Trophoblast cell (in vitro differentiated cells and primary cell): ENCODE results near the gene SETD4.

Experiments used
- DNase-seq, 2 donors: peaks; one replicate each; pipeline ENCODE4 v3.0.0-alpha.2; 2016
- H2AFZ ChIP-seq: 2 replicates; pipeline ENCODE4 v1.6.1; 2013; ENCODE audit warnings: low read length, moderate library complexity, mild to moderate bottlenecking; ENCODE audit not compliant: insufficient read depth, poor library complexity
- H2AK5ac ChIP-seq: 2 replicates; pipeline ENCODE4 v1.6.1; 2013; ENCODE audit warnings: mild to moderate bottlenecking, low read length
- H2BK120ac ChIP-seq: 2 replicates; pipeline ENCODE4 v1.6.1; 2013; ENCODE audit warnings: low read length, mild to moderate bottlenecking, moderate library complexity; ENCODE audit not compliant: insufficient read depth, poor library complexity
- H2BK12ac ChIP-seq: 2 replicates; pipeline ENCODE4 v1.6.1; 2013; ENCODE audit warnings: mild to moderate bottlenecking, low read length, moderate library complexity
- H2BK5ac ChIP-seq: 2 replicates; pipeline ENCODE4 v1.6.1; 2013; ENCODE audit warnings: low read length, low read depth, moderate library complexity, mild to moderate bottlenecking; ENCODE audit not compliant: poor library complexity
- H3K14ac ChIP-seq: 2 replicates; pipeline ENCODE4 v1.6.1; 2013; ENCODE audit warnings: mild to moderate bottlenecking, low read length
- H3K18ac ChIP-seq: 2 replicates; pipeline ENCODE4 v1.6.1; 2013; ENCODE audit warnings: mild to moderate bottlenecking, low read length
- H3K23ac ChIP-seq: 2 replicates; pipeline ENCODE4 v1.6.1; 2013; ENCODE audit warnings: low read length
- H3K27ac ChIP-seq: 2 replicates; pipeline ENCODE4 v1.5.1; 2013; ENCODE audit warnings: low read depth, mild to moderate bottlenecking, inconsistent platforms, low read length, moderate library complexity
- H3K27me3 ChIP-seq: 2 replicates; pipeline ENCODE4 v1.6.1; 2013; ENCODE audit warnings: inconsistent platforms, mild to moderate bottlenecking, low read length, moderate library complexity; ENCODE audit not compliant: insufficient read depth
- H3K36me3 ChIP-seq, 2 experiments: 1 replicate in 1 of 2; 2 replicates in 1 of 2; pipeline ENCODE4 v1.6.1; 2013; ENCODE audit warnings: low read length in 2 of 2, mild to moderate bottlenecking in 2 of 2, moderate library complexity in 1 of 2; ENCODE audit not compliant: insufficient read depth in 2 of 2, control insufficient read depth in 1 of 2
- H3K4ac ChIP-seq: 2 replicates; pipeline ENCODE4 v1.6.1; 2013; ENCODE audit warnings: low read depth, mild to moderate bottlenecking, low read length, moderate library complexity
- H3K4me1 ChIP-seq, 2 experiments: 1 replicate in 1 of 2; 2 replicates in 1 of 2; pipeline ENCODE4 v1.6.1; 2013; ENCODE audit warnings: low read length in 2 of 2, mild to moderate bottlenecking in 2 of 2, moderate library complexity in 1 of 2; ENCODE audit not compliant: insufficient read depth in 2 of 2, control insufficient read depth in 1 of 2
- H3K4me2 ChIP-seq: 2 replicates; pipeline ENCODE4 v1.6.1; 2013; ENCODE audit warnings: inconsistent platforms, mild to moderate bottlenecking, low read length, moderate library complexity
- H3K4me3 ChIP-seq: 2 replicates; pipeline ENCODE4 v1.5.1; 2013; ENCODE audit warnings: mild to moderate bottlenecking, low read depth, low read length, inconsistent platforms
- H3K79me1 ChIP-seq: one replicate; pipeline ENCODE4 v1.6.1; 2013; ENCODE audit warnings: low read length
- H3K79me2 ChIP-seq: 2 replicates; pipeline ENCODE4 v1.6.1; 2013; ENCODE audit warnings: low read length, mild to moderate bottlenecking; ENCODE audit not compliant: control insufficient read depth, insufficient read depth, poor library complexity
- H3K9ac ChIP-seq: 2 replicates; pipeline ENCODE4 v1.6.1; 2013; ENCODE audit warnings: mild to moderate bottlenecking, low read length
- H3K9me3 ChIP-seq: 2 replicates; pipeline ENCODE4 v1.6.1; 2013; ENCODE audit warnings: low read depth, mild to moderate bottlenecking, control low read depth, inconsistent platforms, low read length; ENCODE audit not compliant: insufficient read depth
- H4K12ac ChIP-seq: 2 replicates; pipeline ENCODE4 v1.6.1; 2013; ENCODE audit warnings: low read depth, mild to moderate bottlenecking, low read length, moderate library complexity
- H4K8ac ChIP-seq: 2 replicates; pipeline ENCODE4 v1.6.1; 2013; ENCODE audit warnings: low read depth, mild to moderate bottlenecking, low read length, moderate library complexity
- H4K91ac ChIP-seq: one replicate; pipeline ENCODE4 v1.6.1; 2013; ENCODE audit warnings: low read depth, mild to moderate bottlenecking, low read length, moderate library complexity
- WGBS: extraction: QIAGEN DNeasy Blood & Tissue Kit; methylation state at CpG from one replicate; pipeline ENCODE4 v1.1.7; 2013; ENCODE audit warnings: missing lambda C conversion rate; ENCODE audit not compliant: insufficient read length, insufficient coverage; ENCODE audit errors: extremely low coverage; 5-methylcytosine and 5-hydroxymethylcytosine counted together

Gene SETD4

DNA sequence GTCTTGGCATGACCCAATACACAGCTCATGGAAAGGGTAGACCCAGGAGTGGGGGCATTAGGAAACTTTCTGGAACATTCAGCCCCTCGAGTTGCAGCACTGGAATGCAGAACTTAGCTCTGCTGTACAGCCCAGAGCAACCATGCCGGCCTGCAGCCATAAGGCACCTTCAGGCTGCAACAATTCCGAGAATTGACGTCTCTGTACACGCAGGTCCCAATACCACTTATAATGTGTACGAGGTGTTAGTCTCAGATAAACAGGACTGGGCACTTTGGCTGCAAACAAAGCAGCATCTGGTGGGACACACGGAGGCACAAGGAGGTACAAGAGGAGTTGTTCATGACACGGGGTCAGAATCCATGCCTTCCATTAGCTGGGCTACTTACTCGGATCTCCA lies 17.4 kb upstream of the SETD4 start:
- no peak overlapping the region for H3K4me3 ChIP-seq
- H3K79me1 ChIP-seq, result no peaks in the 10 kb centered on the region
- no peak overlapping the region for H3K27ac ChIP-seq
- no peak overlapping the region for H2BK120ac ChIP-seq
- no CpG with 5 or more reads among the region's 9 CpGs for WGBS
- H3K79me2 ChIP-seq, result no peaks in the 10 kb centered on the region
- no peak overlapping the region for H3K23ac ChIP-seq
- H3K36me3 ChIP-seq, result no peaks in the 10 kb centered on the region
- H3K27me3 ChIP-seq, result no peaks in the 10 kb centered on the region
- H4K8ac ChIP-seq, result no peak overlapping the region
- no peak overlapping the region for H4K12ac ChIP-seq
- no peak overlapping the region for H3K14ac ChIP-seq
- DNase-seq, result peak; percentile 91 to 95
- H2BK12ac ChIP-seq, result no peak overlapping the region
- no peak overlapping the region for H2AFZ ChIP-seq
- no peak overlapping the region for H3K4ac ChIP-seq
- H2BK5ac ChIP-seq, result no peak overlapping the region
- H3K9ac ChIP-seq, result no peak overlapping the region
- H4K91ac ChIP-seq, result no peak overlapping the region
- no peaks in the 10 kb centered on the region for H3K4me1 ChIP-seq
- no peaks in the 10 kb centered on the region for H3K9me3 ChIP-seq
- no peak overlapping the region for H3K18ac ChIP-seq
- H2AK5ac ChIP-seq, result no peak overlapping the region
- H3K4me2 ChIP-seq, result no peak overlapping the region

DNA sequence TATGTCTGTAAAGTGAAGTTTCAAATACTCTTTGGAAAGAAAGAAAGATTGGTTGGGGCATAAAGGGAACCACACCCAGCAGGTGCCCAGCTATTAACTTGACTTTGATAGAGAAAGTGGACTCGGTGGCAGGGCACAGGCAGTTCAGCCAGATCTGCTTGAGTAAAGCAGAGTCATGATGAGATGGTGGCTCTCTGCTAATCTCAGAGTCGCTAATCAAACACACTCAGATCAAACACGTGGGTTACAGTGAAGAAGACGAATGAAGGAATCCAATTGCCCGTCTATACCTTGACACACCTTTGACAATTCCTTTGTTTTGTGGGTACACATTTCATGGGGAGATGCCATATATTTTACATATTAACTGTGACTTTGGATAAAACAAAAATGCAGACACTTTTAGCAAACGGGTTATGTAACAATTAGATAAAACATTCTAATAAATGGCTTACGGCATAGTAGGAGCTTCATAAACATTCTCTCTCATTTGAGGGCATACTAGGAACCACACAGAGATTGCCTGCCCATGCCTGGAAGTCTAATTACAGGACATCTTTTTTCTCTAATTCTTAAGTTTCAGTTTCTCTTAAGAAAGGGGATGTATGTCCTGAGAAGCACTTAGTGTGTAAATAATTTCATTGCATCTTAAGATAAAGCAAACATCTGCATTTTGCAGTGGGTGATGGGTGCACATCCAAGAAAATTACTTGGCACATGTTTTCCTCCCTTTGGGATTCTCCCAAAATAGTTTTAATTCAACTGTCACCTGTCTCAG lies 16.7 kb upstream of the SETD4 start:
- no peak overlapping the region for H2BK5ac ChIP-seq
- H3K36me3 ChIP-seq, result no peaks in the 10 kb centered on the region
- H3K4me2 ChIP-seq, result no peak overlapping the region
- H3K18ac ChIP-seq, result no peak overlapping the region
- no peak overlapping the region for H2BK12ac ChIP-seq
- no peak overlapping the region for H2AFZ ChIP-seq
- H3K9ac ChIP-seq, result no peak overlapping the region
- no peak overlapping the region for H2BK120ac ChIP-seq
- no peak overlapping the region for H2AK5ac ChIP-seq
- H3K27me3 ChIP-seq, result no peaks in the 10 kb centered on the region
- no peak overlapping the region for H3K4me3 ChIP-seq
- DNase-seq, result no peak
- H3K14ac ChIP-seq, result no peak overlapping the region
- no peak overlapping the region for H3K27ac ChIP-seq
- no peak overlapping the region for H3K23ac ChIP-seq
- no CpG with 5 or more reads among the region's 7 CpGs for WGBS
- H3K79me1 ChIP-seq, result no peaks in the 10 kb centered on the region
- no peak overlapping the region for H4K8ac ChIP-seq
- H3K4me1 ChIP-seq, result peaks cover 0 to 2% of the 10 kb centered on the region in 2 experiments
- H4K91ac ChIP-seq, result no peak overlapping the region
- H3K4ac ChIP-seq, result no peak overlapping the region
- no peaks in the 10 kb centered on the region for H3K9me3 ChIP-seq
- no peaks in the 10 kb centered on the region for H3K79me2 ChIP-seq
- no peak overlapping the region for H4K12ac ChIP-seq

DNA sequence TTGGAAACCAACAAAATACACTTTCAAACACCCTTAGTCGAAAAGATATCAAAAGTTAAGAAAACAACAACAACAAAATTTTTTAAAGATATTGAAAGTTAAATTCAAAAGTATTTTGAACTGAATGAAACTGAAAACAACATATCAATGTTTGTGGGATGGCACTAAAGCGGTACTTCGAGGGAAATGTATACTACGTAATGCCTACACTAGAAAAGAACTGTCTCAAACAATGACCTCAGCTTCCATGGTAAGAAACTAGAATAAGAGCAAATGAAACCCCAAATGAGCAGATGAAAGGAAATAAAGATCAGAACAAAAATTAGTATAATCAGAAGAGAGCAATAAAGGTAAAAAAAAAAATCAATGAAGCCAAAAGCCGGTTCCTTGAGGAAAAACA lies 15.6 kb upstream of the SETD4 start:
- Histone ChIP-seq H3K9ac (no peak overlapping the region), H4K8ac (no peak overlapping the region), H3K4me2 (no peak overlapping the region), H2BK12ac (no peak overlapping the region), H3K4me3 (no peak overlapping the region), H2BK120ac (no peak overlapping the region), H3K23ac (no peak overlapping the region), H3K14ac (no peak overlapping the region), H4K91ac (no peak overlapping the region), H3K9me3 (no peaks in the 10 kb centered on the region), H3K79me1 (no peaks in the 10 kb centered on the region), H3K4me1 (peaks cover 0 to 2% of the 10 kb centered on the region in 2 experiments), H4K12ac (no peak overlapping the region), H3K4ac (no peak overlapping the region), H3K27ac (no peak overlapping the region), H3K27me3 (no peaks in the 10 kb centered on the region), H2BK5ac (no peak overlapping the region), H3K79me2 (no peaks in the 10 kb centered on the region), H3K36me3 (no peaks in the 10 kb centered on the region), H3K18ac (no peak overlapping the region), H2AK5ac (no peak overlapping the region), H2AFZ (no peak overlapping the region)
- WGBS, result no CpG with 5 or more reads among the region's 5 CpGs
- DNase-seq, result no peak

DNA sequence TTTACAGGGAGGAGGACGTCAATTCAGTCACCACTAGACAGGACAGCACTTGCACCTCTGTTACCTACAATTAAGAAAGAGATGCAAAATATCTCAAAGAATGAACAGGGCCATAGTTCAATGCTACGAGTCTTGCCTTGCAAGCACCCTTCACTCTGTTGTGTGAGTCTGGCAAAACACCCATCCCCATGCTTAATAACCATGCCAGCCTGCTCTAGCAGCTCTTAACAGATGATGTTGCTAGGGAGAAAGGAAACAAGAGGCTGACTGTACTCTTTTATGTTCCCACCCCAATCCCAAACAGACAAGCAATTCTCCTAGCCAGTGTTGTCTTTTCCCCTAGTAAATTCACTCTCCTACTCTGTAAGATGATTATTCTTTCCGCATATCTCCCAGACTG lies 14.8 kb upstream of the SETD4 start:
- Histone ChIP-seq H3K14ac (no peak overlapping the region), H3K79me1 (no peaks in the 10 kb centered on the region), H4K8ac (no peak overlapping the region), H3K4ac (no peak overlapping the region), H2BK12ac (no peak overlapping the region), H3K23ac (no peak overlapping the region), H3K9me3 (peaks cover under 1% of the 10 kb centered on the region), H3K36me3 (no peaks in the 10 kb centered on the region), H4K12ac (no peak overlapping the region), H2BK120ac (no peak overlapping the region), H3K4me3 (no peak overlapping the region), H3K4me2 (no peak overlapping the region), H3K27me3 (no peaks in the 10 kb centered on the region), H3K18ac (no peak overlapping the region), H2AFZ (no peak overlapping the region), H2BK5ac (no peak overlapping the region), H4K91ac (no peak overlapping the region), H3K79me2 (no peaks in the 10 kb centered on the region), H3K9ac (no peak overlapping the region), H3K4me1 (peaks cover 0 to 2% of the 10 kb centered on the region in 2 experiments), H3K27ac (no peak overlapping the region), H2AK5ac (no peak overlapping the region)
- no peak for DNase-seq
- WGBS, result no CpG with 5 or more reads among the region's 3 CpGs
